IMR-90 (cell line): ENCODE results near the gene TMCC1. TPM values are rescaled to one million over a fixed set of nuclear protein-coding genes. Genes with fewer than 3 reads are reported as not detected.
A peak's percentile ranks its signal among the peaks of the same experiment; 100 is the strongest.

ENCODE experiments used
- ATAC-seq: fragments of 200-7000 bp; cut with Tn5 transposase; 2 replicates; pipeline ENCODE4 v1.9.1; 2020; ENCODE audit warnings: low read depth, mild to moderate bottlenecking, moderate library complexity
- BruUV-seq: library from RNA; stranded (reverse); fragments of 400-500 nt; replicated peaks from 2 replicates; lab custom pipeline; 2021; lab: Mats Ljungman, UMichigan
- CTCF ChIA-PET: fragments of 300-600 bp; formaldehyde crosslinking; extraction: SDS; loops from one replicate; lab custom pipeline; 2021; ENCODE audit warnings: antibody characterized with exemption; lab: Yijun Ruan, JAX
- POLR2A ChIA-PET: fragments of 300-600 bp; sonication (Branson Sonifier 250); formaldehyde crosslinking; loops from one replicate; lab custom pipeline; 2022; ENCODE audit warnings: antibody characterized with exemption; ENCODE audit not compliant: unreplicated experiment; lab: Charles Lee
- DNase-seq: peaks from one replicate; pipeline ENCODE4 v3.0.0; 2013
- H2AFZ ChIP-seq: replicated peaks from 2 replicates; pipeline ENCODE3; 2013; ENCODE audit warnings: low read length, mild to moderate bottlenecking; ENCODE audit not compliant: poor library complexity
- H2AK5ac ChIP-seq: 2 replicates; pipeline ENCODE4 v1.6.1; 2013; ENCODE audit warnings: low read depth, low read length, inconsistent platforms
- H2AK9ac ChIP-seq: replicated peaks from 2 replicates; pipeline ENCODE3; 2013; ENCODE audit warnings: mild to moderate bottlenecking, low read depth, low read length, moderate library complexity; ENCODE audit not compliant: poor library complexity
- H2BK120ac ChIP-seq: 2 replicates; pipeline ENCODE4 v1.6.1; 2013; ENCODE audit warnings: low read depth, low read length, inconsistent platforms
- H2BK15ac ChIP-seq: 3 replicates; pipeline ENCODE4 v1.6.1; 2013; ENCODE audit warnings: low read depth, low read length, inconsistent platforms
- H2BK20ac ChIP-seq: 2 replicates; pipeline ENCODE4 v1.6.1; 2013; ENCODE audit warnings: low read depth, mild to moderate bottlenecking, inconsistent platforms, low read length, moderate library complexity
- H2BK5ac ChIP-seq: 2 replicates; pipeline ENCODE4 v1.6.1; 2013; ENCODE audit warnings: mild to moderate bottlenecking, low read depth, low read length, inconsistent platforms; ENCODE audit not compliant: poor library complexity, severe bottlenecking
- H3K14ac ChIP-seq: replicated peaks from 2 replicates; pipeline ENCODE4 v1.6.1; 2013; ENCODE audit warnings: low read depth, low read length, inconsistent platforms
- H3K18ac ChIP-seq: 2 replicates; pipeline ENCODE4 v1.6.1; 2013; ENCODE audit warnings: low read depth, low read length, control low read depth
- H3K23ac ChIP-seq: 2 replicates; pipeline ENCODE4 v1.6.1; 2013; ENCODE audit warnings: low read depth, low read length, inconsistent platforms
- H3K27ac ChIP-seq: 2 replicates; pipeline ENCODE4 v1.5.1; 2013; ENCODE audit warnings: mild to moderate bottlenecking, control low read depth, low read length; ENCODE audit not compliant: insufficient read depth
- H3K27me3 ChIP-seq: 2 replicates; pipeline ENCODE4 v1.6.1; 2013; ENCODE audit warnings: low read length; ENCODE audit not compliant: control insufficient read depth, insufficient read depth
- H3K36me3 ChIP-seq: 2 replicates; pipeline ENCODE4 v1.6.1; 2013; ENCODE audit warnings: low read length, mixed read lengths; ENCODE audit not compliant: control insufficient read depth, insufficient read depth
- H3K4ac ChIP-seq: 2 replicates; pipeline ENCODE4 v1.6.1; 2013; ENCODE audit warnings: low read depth, low read length, inconsistent platforms
- H3K4me1 ChIP-seq: 2 replicates; pipeline ENCODE4 v1.6.1; 2013; ENCODE audit warnings: low read length, mixed read lengths; ENCODE audit not compliant: control insufficient read depth, insufficient read depth
- H3K4me2 ChIP-seq: 2 replicates; pipeline ENCODE4 v1.6.1; 2013; ENCODE audit warnings: low read depth, mild to moderate bottlenecking, control low read depth, low read length, moderate library complexity
- H3K4me3 ChIP-seq: 2 replicates; pipeline ENCODE4 v1.5.1; 2013; ENCODE audit warnings: low read depth, mild to moderate bottlenecking, control low read depth, low read length, moderate library complexity; ENCODE audit not compliant: insufficient read depth
- H3K56ac ChIP-seq: 2 replicates; pipeline ENCODE4 v1.6.1; 2013; ENCODE audit warnings: low read length, inconsistent platforms; ENCODE audit not compliant: insufficient read depth; ENCODE audit errors: extremely low read depth
- H3K79me1 ChIP-seq, 2 experiments: 2 replicates each; pipeline ENCODE4 v1.6.1; 2013; ENCODE audit warnings: low read length in 2 of 2, inconsistent platforms in 1 of 2, low read depth in 1 of 2
- H3K9ac ChIP-seq: 2 replicates; pipeline ENCODE4 v1.6.1; 2013; ENCODE audit warnings: low read depth, low read length, control low read depth
- H3K9me1 ChIP-seq: 2 replicates; pipeline ENCODE4 v1.6.1; 2013; ENCODE audit warnings: low read length, inconsistent platforms; ENCODE audit not compliant: insufficient read depth
- H3K9me3 ChIP-seq: 2 replicates; pipeline ENCODE4 v1.6.1; 2013; ENCODE audit warnings: low read length; ENCODE audit not compliant: control insufficient read depth, insufficient read depth
- H4K20me1 ChIP-seq: 2 replicates; pipeline ENCODE4 v1.6.1; 2013; ENCODE audit warnings: low read length, inconsistent platforms; ENCODE audit not compliant: insufficient read depth
- H4K5ac ChIP-seq: 2 replicates; pipeline ENCODE4 v1.6.1; 2013; ENCODE audit warnings: mild to moderate bottlenecking, low read depth, low read length, control low read depth
- H4K8ac ChIP-seq, 2 experiments: 2 replicates each; pipeline ENCODE4 v1.6.1; 2013; ENCODE audit warnings: low read depth in 2 of 2, low read length in 2 of 2, control low read depth in 1 of 2, inconsistent platforms in 1 of 2
- H4K91ac ChIP-seq: 2 replicates; pipeline ENCODE4 v1.6.1; 2013; ENCODE audit warnings: low read depth, low read length, inconsistent platforms; ENCODE audit not compliant: insufficient read depth
- BHLHE40 ChIP-seq: fragments of 150-350 bp; IDR thresholded peaks from 2 replicates; pipeline ENCODE4 v1.6.1; 2016; ENCODE audit warnings: mild to moderate bottlenecking, low read depth, low read length
- CEBPB ChIP-seq: IDR thresholded peaks from 2 replicates; pipeline ENCODE4 v1.6.1; 2012; ENCODE audit warnings: low read depth, low read length, improper control_type of control experiment
- CHD1 ChIP-seq: IDR thresholded peaks from 2 replicates; pipeline ENCODE4 v1.6.1; 2012; ENCODE audit warnings: low read depth, low read length, improper control_type of control experiment
- CTCF ChIP-seq: conservative IDR thresholded peaks from 2 replicates; pipeline ENCODE4 v1.5.1; 2012; ENCODE audit warnings: mild to moderate bottlenecking, low read depth, low read length, improper control_type of control experiment
- FOS ChIP-seq: fragments of 150-350 bp; IDR thresholded peaks from 2 replicates; pipeline ENCODE4 v1.6.1; 2016; ENCODE audit warnings: low read depth, low read length
- MAFK ChIP-seq: IDR thresholded peaks from 2 replicates; pipeline ENCODE4 v1.6.1; 2012; ENCODE audit warnings: low read depth, low read length, improper control_type of control experiment
- MAZ ChIP-seq: IDR thresholded peaks from 2 replicates; pipeline ENCODE4 v1.6.1; 2012; ENCODE audit warnings: low read depth, mild to moderate bottlenecking, low read length, improper control_type of control experiment, moderate library complexity, borderline replicate concordance
- MXI1 ChIP-seq: IDR thresholded peaks from 2 replicates; pipeline ENCODE4 v1.6.1; 2012; ENCODE audit warnings: low read depth, mild to moderate bottlenecking, low read length, moderate library complexity, borderline replicate concordance
- NFE2L2 ChIP-seq: fragments of 150-350 bp; IDR thresholded peaks from 2 replicates; pipeline ENCODE4 v1.6.1; 2016; ENCODE audit warnings: low read depth, mild to moderate bottlenecking, low read length
- POLR2A ChIP-seq: IDR thresholded peaks from 2 replicates; pipeline ENCODE4 v1.6.1; 2012; ENCODE audit warnings: mild to moderate bottlenecking, low read depth, low read length
- RAD21 ChIP-seq: IDR thresholded peaks from 2 replicates; pipeline ENCODE4 v1.6.1; 2012; ENCODE audit warnings: low read length, improper control_type of control experiment
- RCOR1 ChIP-seq: IDR thresholded peaks from 2 replicates; pipeline ENCODE4 v1.6.1; 2012; ENCODE audit warnings: mild to moderate bottlenecking, low read length, improper control_type of control experiment; ENCODE audit not compliant: insufficient replicate concordance
- RFX5 ChIP-seq: IDR thresholded peaks from 2 replicates; pipeline ENCODE4 v1.8.0; 2012; ENCODE audit warnings: low read depth, mild to moderate bottlenecking, low read length, moderate library complexity
- SMC3 ChIP-seq: fragments of 150-350 bp; IDR thresholded peaks from 2 replicates; pipeline ENCODE4 v1.6.1; 2016; ENCODE audit warnings: low read depth, mild to moderate bottlenecking, antibody characterized with exemption, low read length, moderate library complexity
- USF2 ChIP-seq: fragments of 150-350 bp; IDR thresholded peaks from 2 replicates; pipeline ENCODE4 v1.6.1; 2017; ENCODE audit warnings: mild to moderate bottlenecking, antibody characterized with exemption, low read length, low read depth
- WGBS, 2 experiments: methylation state at CpG; one replicate each; pipeline versions ENCODE4 v1.1.5 to v1.1.7; 2013; ENCODE audit warnings: missing lambda C conversion rate in 2 of 2; ENCODE audit not compliant: insufficient read length in 1 of 2; ENCODE audit errors: extremely low coverage in 2 of 2; 5-methylcytosine and 5-hydroxymethylcytosine counted together
- dilution Hi-C: fragments of 300-500 bp; cut with HindIII; formaldehyde crosslinking; loops from one replicate; pipeline ENCODE4 v1.14.3; 2018; ENCODE audit warnings: low sequenced_read_pairs; ENCODE audit not compliant: unreplicated experiment
- in situ Hi-C: fragments of 300-500 bp; cut with MboI; formaldehyde crosslinking; loops from 3 replicates; pipeline ENCODE4 v1.14.3; 2019; ENCODE audit warnings: low sequenced_read_pairs, inconsistent platforms, mixed read lengths
- intact Hi-C: fragments of 100-400 bp; cut with micrococcal nuclease; formaldehyde crosslinking; loops from 2 replicates; pipeline ENCODE4 v1.10.0; 2022
- polyA plus RNA-seq, 3 experiments: library from polyadenylated mRNA; depleted of rRNA; stranded (reverse); fragments of >200 nt; gene quantifications; 2 replicates each; pipeline ENCODE4 v1.2.3, GENCODE V29; 2012; ENCODE audit warnings: low replicate concordance in 1 of 3
- total RNA-seq: library from RNA; depleted of rRNA; stranded (reverse); fragments of >200 nt; gene quantifications from 2 replicates; pipeline ENCODE4 v1.2.3, GENCODE V29; 2012
- TF ChIP-seq, protein P1 (sequence below): fragments of 150-350 bp; IDR thresholded peaks from 2 replicates; pipeline ENCODE4 v1.6.1; 2016; ENCODE audit warnings: low read depth, mild to moderate bottlenecking, low read length, moderate library complexity, borderline replicate concordance

TMCC1 gene
- total and polyA plus RNA-seq, 2 of the 4 experiments (the other 2 are of a cell fraction): 5.0 to 7.3 TPM

DNA sequence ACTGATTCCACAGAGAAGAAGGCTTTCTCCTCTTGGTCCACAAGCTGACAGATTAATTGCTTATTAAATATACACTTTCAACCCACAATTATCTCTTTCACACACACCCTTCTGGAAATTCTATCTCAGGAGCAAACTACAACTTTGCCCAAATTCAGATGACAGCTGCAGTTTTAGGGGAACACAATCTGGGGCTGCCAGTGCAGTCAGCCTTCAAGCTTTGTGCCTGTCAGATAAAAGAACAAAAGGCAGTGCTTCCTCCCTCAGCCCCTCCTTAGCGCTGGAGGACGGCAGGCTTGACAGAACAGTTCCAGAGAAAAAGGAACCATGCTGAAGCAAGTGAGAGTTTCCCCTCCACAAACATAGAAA lies 99.6 kb downstream of the TMCC1 start:
- Histone ChIP-seq H2AK9ac (no peak overlapping the region), H3K27me3 (no peaks in the 10 kb centered on the region), H3K4ac (no peak overlapping the region), H2BK20ac (no peak overlapping the region), H3K56ac (no peak overlapping the region), H3K79me1 (peaks cover 3 to 4% of the 10 kb centered on the region in 2 experiments; a peak in 1 of 4 replicates), H3K14ac (no peak overlapping the region), H4K5ac (no peak overlapping the region), H2AK5ac (no peak overlapping the region), H3K9me3 (no peaks in the 10 kb centered on the region), H3K4me2 (no peak overlapping the region), H2BK15ac (no peak overlapping the region), H2AFZ (no peak overlapping the region), H4K8ac (no peak overlapping the region), H3K36me3 (no peaks in the 10 kb centered on the region), H2BK5ac (no peak overlapping the region), H3K9ac (no peak overlapping the region), H4K20me1 (no peaks in the 10 kb centered on the region), H3K4me3 (no peak overlapping the region), H2BK120ac (peak overlapping the region; percentile 3; the same call in 1 of the 2 replicates), H3K23ac (no peak overlapping the region; the same call in 1 of the 2 replicates), H3K4me1 (peaks cover 4% of the 10 kb centered on the region; the same call in 1 of the 2 replicates), H3K18ac (no peak overlapping the region), H4K91ac (no peak overlapping the region), H3K27ac (no peak overlapping the region), H3K9me1 (peaks cover 5% of the 10 kb centered on the region; the same call in 1 of the 2 replicates)
- WGBS, 2 experiments: no CpG with 5 or more reads among the region's 2 CpGs
- POLR2A ChIA-PET: no interaction called here
- no peak for DNase-seq
- dilution Hi-C loops: no loop called here
- TF ChIP-seq BHLHE40 (no peak), MXI1 (no peak), FOS (no peak), POLR2A (no peak), MAFK (no peak), CHD1 (no peak), CTCF (no peak), SMC3 (no peak), MAZ (no peak), RAD21 (no peak), CEBPB (no peak), RCOR1 (no peak), USF2 (no peak), NFE2L2 (no peak), RFX5 (no peak)
- TF ChIP-seq, protein P1, sequence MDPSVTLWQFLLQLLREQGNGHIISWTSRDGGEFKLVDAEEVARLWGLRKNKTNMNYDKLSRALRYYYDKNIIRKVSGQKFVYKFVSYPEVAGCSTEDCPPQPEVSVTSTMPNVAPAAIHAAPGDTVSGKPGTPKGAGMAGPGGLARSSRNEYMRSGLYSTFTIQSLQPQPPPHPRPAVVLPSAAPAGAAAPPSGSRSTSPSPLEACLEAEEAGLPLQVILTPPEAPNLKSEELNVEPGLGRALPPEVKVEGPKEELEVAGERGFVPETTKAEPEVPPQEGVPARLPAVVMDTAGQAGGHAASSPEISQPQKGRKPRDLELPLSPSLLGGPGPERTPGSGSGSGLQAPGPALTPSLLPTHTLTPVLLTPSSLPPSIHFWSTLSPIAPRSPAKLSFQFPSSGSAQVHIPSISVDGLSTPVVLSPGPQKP: no peak
- CTCF ChIA-PET: no interaction called here
- BruUV-seq: no TSS peak
- intact Hi-C loops: no loop called here
- in situ Hi-C loops: no loop called here
- no peak for ATAC-seq
